Activated CD8-positive, alpha-beta memory T cell treated with anti-CD3 and anti-CD28 coated beads for 4 hours (primary cell): ENCODE measurements around the gene MYO5B.
"Not testable (repeated sequence)": the region's sequence is repeated elsewhere in the genome, so short reads cannot be mapped to it uniquely, and the experiment has no call there.

ENCODE experiments used
- DNase-seq, 2 donors: peaks; one replicate each; pipeline ENCODE4 v3.0.0-alpha.2; 2020; ENCODE audit warnings: low read depth in 2 of 2

Gene MYO5B

DNA sequence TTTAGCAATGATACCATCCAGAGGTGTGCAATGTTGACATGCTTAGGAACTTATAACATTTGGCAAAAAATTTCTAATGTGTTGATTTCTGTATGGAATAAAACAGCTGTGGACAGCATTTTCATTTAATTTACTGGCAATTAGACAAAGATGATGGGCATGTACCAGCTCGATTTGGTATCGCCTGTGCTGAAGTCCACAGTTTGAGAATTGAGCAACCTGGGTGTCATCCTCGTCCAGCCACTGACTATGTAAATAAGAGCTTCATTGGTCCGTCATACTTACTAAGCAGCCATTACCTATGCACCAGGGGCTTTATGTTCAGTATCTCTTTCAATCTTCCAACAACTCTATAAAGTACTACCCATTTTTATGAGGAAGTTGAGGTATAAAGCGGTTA is 357.1 kb downstream of the MYO5B start:
- DNase-seq: no peak

DNA sequence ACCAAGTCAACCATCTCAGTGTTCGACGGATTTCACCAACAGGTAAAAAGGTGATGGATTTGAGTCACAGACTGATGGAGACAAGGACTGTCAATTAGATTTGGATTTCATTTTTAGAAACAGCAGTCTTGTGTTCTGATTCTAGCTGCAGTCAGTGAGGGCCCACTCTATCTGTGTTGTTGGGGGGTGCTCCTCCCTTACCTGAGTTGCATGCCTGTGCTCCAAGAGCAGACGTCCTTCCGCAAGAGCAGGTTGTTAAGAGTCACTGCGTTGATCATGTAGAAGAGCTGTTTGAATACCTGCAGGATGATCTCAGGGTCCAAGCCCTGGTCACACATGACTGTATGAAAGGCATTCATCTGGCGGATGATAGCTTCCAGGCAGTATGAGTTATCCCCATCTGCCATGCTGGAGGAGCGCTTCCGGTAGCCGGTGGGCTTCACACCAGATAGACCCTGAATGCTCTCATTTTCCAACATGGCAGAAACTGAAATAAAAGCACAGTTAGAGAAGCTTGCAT is 357.6 kb downstream of the MYO5B start:
- DNase-seq: not testable (repeated sequence)

- DNase-seq: no peak
Measured at GRCh38 chr18:49835405-49835804, 359.5 kb downstream of the MYO5B start.

GRCh38 chr18:49834258-49834657 is 360.7 kb downstream of the MYO5B start:
- no peak for DNase-seq

- DNase-seq: no peak
Measured at GRCh38 chr18:49833814-49834213, 361.1 kb downstream of the MYO5B start.

- no peak for DNase-seq
Measured at GRCh38 chr18:49832221-49832647, 362.7 kb downstream of the MYO5B start.

DNA sequence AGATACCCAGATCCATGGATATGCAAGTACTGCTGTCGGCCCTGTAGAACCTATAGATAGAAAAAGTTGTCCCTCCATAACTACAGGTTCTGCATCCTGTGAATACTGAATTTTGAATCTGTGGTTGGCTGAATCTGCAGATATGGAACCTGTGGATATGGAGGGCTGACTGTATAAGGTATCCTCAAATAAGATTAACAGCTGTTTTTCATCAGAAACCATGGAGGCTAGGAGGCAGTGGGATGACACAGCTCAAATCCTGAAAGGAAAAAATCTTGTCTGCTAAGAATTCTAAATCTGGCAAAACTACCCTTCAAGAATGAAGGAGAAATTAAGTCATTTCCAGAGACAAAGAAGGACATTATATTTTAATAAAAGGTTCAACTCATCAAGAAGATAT is 367.0 kb downstream of the MYO5B start:
- no peak for DNase-seq

DNA sequence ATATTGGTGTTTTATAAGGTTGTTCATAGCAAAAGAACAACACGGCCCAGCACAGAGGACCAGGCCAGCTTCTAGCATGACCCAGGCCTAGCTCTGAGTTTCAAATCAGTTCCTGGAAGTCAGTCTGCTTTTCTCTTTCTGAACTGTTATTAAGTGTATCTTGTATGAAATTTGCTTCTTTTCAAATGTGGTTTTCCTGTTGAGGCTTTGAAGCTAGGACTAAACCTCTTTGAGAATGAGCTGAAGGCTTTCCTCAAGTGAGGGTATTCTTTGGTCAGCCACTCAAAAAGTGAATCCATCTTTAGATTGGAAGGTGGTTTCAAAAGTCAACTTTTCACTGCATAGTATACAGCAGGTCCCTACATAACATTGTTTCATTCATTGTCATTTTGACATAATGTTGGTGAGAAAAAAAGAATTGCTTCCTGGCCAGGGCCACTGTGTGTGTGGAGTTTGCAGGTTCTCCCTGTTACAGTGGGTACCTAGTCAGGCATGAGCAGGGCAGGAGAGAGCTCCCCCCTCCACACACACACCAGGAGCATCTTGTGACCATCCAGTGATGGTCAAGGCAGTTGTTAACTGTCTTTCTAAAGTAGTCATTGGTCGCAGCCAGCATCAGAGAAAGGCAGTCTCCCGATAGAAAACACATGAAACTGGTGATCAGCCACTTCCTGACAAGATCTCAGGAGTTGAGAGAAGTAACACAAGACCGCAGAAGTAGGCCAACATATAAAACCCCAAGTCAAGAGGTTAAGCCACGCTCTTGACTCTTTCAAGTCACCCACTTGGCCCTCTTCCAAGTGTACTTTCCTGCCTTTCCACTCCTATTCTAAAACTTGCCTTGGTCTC is 374.9 kb downstream of the MYO5B start:
- peak; percentile 6 to 17 for DNase-seq

DNA sequence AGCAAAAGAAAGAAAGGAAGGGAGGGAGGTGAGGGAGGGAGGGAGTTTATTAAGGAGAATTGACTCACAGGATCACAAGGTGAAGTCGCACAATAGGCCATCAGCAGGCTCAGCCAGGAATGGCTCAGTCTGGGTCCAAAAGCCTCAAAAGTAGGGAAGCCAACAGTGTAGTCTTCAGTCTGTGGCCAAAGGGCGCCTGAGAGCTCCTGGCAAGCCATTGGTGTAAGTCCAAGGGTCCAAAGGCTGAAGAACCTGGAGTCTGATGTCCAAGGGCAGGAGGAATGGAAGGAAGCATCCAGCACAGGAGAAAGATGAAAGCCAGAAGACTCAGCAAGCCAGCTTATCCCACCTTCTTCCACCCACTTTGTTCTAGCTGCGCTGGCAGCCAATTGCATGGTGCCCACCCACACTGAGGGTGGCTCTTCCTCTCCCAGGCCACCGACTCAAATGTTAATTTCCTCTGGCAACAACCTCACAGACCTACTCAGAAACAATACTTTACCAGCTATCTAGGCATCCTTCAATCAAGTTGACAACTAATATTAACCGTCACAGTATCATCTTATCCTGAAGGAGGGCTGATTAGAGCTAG is 375.8 kb downstream of the MYO5B start:
- DNase-seq: no peak

DNA sequence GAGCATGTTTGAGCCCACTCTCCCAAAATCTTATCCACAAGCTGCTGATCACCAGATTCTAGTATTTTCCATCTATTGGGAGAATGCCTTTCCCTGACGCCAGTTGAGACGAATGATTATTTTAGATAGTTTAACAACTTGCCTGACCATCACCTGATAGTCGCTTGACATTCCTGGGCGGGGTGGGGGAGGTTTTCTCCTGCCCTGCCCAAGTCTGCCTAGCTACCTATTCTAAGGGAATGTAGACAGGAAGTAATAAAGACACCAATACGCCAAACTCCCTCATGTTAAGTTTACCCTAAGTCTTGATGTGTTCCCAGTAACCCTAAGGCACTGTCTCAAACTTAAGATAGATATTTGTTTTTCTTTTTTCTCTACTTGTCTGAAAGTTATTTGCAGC is 377.0 kb downstream of the MYO5B start:
- no peak for DNase-seq

DNA sequence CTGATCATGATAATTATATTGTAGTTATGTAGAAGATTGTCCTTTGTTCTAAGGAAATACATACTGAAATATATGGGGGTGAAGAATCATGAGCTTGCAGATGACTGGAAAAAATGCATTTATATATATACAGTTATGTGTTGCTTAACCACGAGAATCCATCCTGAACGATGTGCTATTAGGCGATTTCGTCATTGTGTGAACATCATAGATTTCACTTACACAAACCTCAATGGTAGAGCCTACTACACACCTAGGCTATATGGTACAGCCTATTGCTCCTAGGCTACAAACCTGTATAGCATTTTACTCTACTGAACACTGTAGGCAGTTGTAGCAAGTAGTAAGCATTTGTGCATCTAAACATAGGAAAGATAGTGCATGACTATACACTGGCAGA is 379.0 kb downstream of the MYO5B start:
- no peak for DNase-seq

DNA sequence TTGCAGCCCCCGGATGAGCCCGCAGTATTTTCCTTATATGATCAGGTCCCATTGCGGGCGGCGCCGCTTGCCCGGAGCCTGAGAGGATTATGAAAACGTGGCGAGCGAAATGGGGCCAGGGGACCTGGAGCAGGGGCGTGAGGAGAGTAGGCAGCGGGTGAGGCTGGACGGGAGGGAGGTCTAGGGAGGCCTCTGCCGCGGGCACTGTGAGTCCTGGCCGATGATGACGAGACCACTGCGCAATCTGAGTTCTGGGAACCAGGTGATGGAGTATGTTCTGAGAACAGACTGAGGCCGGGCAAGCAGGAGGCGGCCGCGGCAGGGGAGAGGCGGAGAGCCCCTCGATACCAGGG is 380.8 kb downstream of the MYO5B start:
- peak; percentile 27 to 31 for DNase-seq

DNA sequence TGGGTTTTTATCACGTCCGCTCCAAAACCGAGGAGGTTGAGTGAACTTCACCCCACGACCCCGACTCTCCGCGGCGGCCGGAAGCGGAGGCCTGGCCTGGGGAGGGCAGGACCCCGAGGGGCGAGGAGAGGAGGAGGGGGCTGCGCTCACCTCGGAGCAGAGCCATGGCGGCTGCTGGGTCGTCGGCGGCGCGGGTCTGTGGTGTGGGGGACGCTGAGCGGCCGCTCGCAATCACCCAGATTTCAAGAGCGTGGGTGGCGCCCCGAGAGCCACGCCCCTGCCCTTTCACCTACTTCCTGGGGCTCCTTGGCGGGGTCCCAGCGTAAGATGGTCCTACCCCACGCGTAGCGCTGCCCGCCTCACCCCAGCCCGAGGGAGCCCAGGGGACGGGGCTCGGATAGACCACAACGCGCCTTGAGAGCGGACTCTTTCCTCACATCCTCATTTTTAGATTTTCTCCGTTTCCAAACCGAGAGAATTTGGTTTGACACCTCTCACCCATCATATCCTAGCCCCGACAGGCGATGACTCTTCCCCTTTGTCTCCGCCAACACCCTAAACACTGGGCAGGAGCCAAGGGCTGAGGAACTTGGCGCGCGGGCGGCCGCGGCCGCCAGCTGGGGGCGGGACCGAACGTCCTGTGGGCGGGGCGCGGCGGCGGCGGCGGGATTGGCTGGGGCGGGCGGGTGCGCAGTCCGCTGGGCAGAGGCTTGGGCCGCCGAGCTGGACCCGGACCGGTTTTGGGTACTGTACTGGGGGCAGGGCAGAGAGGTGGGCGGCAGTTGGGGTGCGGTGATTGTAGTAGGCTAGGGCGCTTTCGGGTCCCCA is 381.4 kb downstream of the MYO5B start, which contains the start of gene ACAA2:
TSS of gene ACAA2 (minus strand) at position 215 of the 828 bp plus-strand sequence. CDS start at position 166, 49 bp downstream.
- DNase-seq: peak; percentile 65 to 67

DNA sequence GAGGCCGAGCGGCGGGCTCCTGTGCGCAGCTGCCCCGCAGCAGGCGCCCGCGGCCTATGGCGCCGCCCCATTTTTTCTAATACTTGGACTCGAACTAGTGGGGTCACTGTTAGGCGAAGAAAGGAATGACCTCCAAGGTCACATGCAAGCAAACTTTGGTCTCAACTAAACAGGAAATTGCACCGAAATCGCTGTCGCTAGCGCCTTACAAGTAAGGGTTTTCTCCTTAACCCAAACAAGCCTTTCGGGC is 382.0 kb downstream of the MYO5B start:
- DNase-seq: no peak

DNA sequence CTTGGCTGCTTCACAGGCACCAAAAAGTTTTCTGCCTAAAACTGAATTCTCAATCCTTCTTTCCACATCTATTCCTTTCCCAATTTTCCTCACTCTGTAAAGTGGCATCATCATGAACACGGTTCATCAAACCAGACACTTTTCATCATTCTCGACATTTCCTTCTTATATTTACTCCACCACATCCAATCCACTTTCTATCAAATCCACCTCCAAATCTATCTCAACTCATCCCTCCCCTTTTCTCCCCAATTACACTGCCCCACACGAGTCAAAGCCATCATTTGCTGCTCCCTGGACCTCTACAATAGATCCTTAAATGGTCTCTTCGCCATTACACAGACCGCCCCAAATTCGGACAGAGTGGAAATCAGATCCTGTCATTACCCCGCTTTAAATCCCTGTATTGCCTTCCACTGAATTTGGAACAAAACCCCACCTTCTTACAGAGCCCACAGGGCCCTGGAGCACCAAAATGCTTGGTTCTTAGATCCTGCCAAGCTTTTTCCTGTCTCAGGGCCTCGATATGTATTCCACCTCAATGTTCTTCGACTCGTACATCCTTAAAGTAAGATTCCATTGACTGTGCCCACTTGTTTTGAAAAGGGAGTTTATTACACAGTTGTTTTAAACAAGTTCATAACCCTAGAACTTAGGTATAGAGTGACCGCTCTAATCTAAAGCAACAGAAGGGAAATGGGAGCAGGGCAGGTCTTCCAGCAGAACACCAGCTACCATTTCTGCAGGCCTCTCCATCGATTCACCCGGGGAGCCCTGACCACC is 382.5 kb downstream of the MYO5B start:
- no peak for DNase-seq

DNA sequence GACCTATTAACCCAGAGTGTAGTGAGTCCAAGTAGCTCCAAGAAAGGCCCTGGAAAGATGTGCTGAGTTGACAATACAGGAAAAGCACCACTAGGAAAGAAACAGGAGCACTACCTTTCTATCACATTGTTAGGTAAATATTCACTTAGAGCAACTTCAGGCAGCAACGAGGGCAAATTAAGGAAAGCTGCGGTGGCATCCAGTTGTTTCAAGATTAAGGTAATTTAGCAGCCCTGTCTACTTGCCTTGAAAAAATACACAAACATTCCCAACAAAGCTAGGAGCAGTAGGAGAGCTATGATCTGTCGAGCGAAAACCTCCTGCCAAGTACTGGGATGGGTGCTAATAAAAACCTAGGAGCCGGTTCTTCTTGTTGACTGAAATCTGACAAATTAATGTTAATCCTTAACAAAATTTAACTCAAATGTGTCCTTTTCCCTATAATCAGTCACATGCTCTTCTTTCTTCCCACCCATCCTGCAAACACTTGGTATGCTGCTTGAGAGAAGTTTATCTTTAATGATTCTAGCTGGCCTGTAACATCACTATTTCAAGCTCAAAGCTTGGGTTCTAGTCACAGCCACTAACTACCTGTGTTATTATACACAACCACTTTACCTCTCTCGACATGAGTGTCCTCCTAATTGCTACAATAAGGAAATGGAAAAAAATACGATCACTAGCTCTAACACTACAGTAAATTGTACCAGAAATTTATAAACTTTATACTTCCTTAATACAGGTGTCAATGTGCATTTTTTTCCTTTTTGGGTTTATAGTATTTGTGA is 383.6 kb downstream of the MYO5B start:
- no peak for DNase-seq

DNA sequence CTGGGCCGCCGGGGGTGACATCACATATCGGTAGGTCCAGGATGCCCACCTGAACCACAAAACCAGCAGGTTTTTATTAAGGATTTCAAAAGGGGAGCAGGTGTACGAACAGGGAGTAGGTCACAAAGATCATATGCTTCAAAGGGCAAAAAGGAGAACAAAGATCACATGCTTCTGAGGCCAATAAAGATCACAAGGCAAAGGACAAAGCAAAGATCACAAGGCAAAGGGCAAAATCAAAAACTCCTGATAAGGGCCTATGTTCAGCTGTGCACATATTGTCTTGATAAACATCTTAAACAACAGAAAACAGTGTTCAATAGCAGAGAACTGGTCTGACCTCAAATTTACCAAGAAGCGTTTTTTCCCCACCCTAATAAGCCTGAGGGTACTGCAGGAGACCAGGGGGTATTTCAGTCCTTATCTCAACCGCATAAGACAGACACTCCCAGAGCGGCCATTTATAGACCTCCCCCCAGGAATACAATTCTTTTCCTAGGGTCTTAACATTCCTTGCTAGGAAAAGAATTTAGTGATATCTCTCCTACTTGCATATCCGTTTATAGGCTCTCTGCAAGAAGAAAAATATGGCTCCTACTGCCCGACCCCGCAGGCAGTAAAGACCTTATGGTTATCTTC is 386.3 kb downstream of the MYO5B start:
- DNase-seq: not testable (repeated sequence)

DNA sequence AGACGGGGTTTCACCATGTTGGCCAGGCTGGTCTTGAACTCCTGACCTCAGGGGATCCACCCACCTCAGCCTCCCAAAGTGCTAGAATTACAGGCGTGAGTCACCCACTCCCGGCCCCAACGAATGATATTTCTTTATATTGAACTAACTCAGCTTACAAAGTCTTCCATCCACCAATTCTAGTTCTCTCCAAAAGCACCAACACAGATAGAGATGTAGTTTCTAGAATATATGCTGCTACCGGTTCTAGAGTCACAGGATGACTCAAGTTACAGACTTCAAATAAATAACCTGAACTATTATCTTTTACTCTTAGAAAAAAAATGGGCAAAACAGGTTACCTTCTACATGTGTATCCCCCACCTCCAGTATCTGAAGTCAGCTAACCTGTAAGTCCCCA is 390.9 kb downstream of the MYO5B start:
- DNase-seq: no peak

DNA sequence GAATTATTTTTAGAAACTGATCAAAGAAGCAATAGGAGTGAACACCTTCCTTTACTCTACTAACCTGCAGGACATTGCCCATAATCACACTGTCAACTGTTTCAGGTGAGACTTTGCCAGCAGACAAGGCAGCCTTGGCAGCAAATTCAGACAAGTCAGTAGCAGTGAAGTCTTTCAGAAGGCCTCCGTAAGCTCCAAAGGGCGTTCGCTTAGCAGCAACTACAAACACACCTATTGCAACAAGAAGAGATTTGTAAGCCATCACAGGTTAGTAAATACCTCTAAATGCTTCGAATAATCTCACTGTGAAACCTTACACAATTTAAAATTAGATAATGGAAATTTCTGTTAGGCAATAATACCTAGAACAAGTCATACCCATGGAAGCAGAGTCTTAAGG is 392.3 kb downstream of the MYO5B start:
- no peak for DNase-seq

GRCh38 chr18:49800491-49800890 is 394.5 kb downstream of the MYO5B start:
- DNase-seq: not testable (repeated sequence)
